Loucy (cell line): Measurements from ENCODE around the gene NOL7.

Experiments
- EZH2phosphoT487 ChIP-seq: fragments of 200-600 bp; IDR thresholded peaks from 2 replicates; pipeline ENCODE4 v1.6.1; 2018; ENCODE audit warnings: antibody characterized with exemption, mild to moderate bottlenecking, moderate library complexity, borderline replicate concordance
- TF ChIP-seq, protein P1 (sequence below): fragments of 200-600 bp; sonication (generic); conservative IDR thresholded peaks from 2 replicates; pipeline ENCODE4 v1.5.1; 2014; ENCODE audit warnings: mild to moderate bottlenecking, antibody characterized with exemption, low read length

DNA sequence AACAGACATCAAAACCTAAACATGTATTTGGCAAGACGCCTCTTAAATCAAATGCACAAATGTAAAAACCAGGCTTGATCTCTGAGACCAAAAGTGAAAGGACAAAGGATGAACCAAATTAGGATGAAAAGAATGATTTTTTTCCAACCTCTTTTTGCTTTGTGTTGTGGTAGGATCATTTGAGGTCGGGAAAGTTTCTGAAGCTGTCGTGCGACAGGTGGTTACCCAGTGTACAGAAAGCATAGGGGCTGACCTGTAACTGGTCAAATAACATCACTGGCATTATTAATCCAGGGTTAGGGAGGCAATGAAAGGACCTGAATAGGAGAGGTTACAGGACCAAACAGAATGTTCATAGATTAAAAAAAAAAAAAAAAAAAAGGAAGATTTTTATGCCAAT, 18.1 kb upstream of the NOL7 start:
- TF ChIP-seq, protein P1, sequence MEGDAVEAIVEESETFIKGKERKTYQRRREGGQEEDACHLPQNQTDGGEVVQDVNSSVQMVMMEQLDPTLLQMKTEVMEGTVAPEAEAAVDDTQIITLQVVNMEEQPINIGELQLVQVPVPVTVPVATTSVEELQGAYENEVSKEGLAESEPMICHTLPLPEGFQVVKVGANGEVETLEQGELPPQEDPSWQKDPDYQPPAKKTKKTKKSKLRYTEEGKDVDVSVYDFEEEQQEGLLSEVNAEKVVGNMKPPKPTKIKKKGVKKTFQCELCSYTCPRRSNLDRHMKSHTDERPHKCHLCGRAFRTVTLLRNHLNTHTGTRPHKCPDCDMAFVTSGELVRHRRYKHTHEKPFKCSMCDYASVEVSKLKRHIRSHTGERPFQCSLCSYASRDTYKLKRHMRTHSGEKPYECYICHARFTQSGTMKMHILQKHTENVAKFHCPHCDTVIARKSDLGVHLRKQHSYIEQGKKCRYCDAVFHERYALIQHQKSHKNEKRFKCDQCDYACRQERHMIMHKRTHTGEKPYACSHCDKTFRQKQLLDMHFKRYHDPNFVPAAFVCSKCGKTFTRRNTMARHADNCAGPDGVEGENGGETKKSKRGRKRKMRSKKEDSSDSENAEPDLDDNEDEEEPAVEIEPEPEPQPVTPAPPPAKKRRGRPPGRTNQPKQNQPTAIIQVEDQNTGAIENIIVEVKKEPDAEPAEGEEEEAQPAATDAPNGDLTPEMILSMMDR = no peak
- no peak for TF ChIP-seq EZH2phosphoT487
